H1 (cell line): ENCODE measurements around the gene EYA2. TPM values are rescaled to one million over a fixed set of nuclear protein-coding genes. Genes with fewer than 3 reads are reported as not detected.

Source experiments
- CTCF ChIA-PET: fragments of 300-600 bp; sonication (Branson Sonifier 250); formaldehyde crosslinking; loops from one replicate; lab custom pipeline; 2021; ENCODE audit not compliant: partially characterized antibody; lab: Charles Lee
- POLR2A ChIA-PET: fragments of 300-600 bp; sonication (Branson Sonifier 250); formaldehyde crosslinking; loops from one replicate; lab custom pipeline; 2021; ENCODE audit warnings: inconsistent platforms; ENCODE audit not compliant: partially characterized antibody; lab: Charles Lee
- DNase-seq, 2 experiments: peaks; one replicate each; pipeline versions ENCODE4 v3.0.0 to v3.0.0-alpha.2; 2010 to 2022; ENCODE audit warnings: low spot score in 2 of 2, low read depth in 1 of 2, mixed read lengths in 1 of 2
- FAIRE-seq: peaks from 2 replicates; lab custom pipeline; 2011; peaks lifted over from hg19 to GRCh38; lab: Jason Lieb, UNC
- H2AFZ ChIP-seq: 2 replicates; pipeline ENCODE4 v1.8.1; 2012; ENCODE audit warnings: low read length, inconsistent platforms
- H2AK5ac ChIP-seq: 2 replicates; pipeline ENCODE4 v1.6.1; 2013; ENCODE audit warnings: low read depth, low read length
- H2BK120ac ChIP-seq: replicated peaks from 2 replicates; pipeline ENCODE3; 2013; ENCODE audit warnings: low read depth, low read length, inconsistent platforms
- H2BK12ac ChIP-seq: 2 replicates; pipeline ENCODE4 v1.6.1; 2013; ENCODE audit warnings: low read depth, low read length
- H2BK15ac ChIP-seq: 2 replicates; pipeline ENCODE4 v1.6.1; 2013; ENCODE audit warnings: low read length
- H2BK20ac ChIP-seq: 2 replicates; pipeline ENCODE4 v1.6.1; 2013; ENCODE audit warnings: low read length
- H2BK5ac ChIP-seq: 2 replicates; pipeline ENCODE4 v1.6.1; 2013; ENCODE audit warnings: low read depth, low read length
- H3K14ac ChIP-seq: 2 replicates; pipeline ENCODE4 v1.6.1; 2013; ENCODE audit warnings: inconsistent platforms; ENCODE audit not compliant: insufficient read length
- H3K18ac ChIP-seq: 2 replicates; pipeline ENCODE4 v1.6.1; 2013; ENCODE audit warnings: low read length; ENCODE audit errors: extremely low read depth
- H3K23ac ChIP-seq: 2 replicates; pipeline ENCODE4 v1.6.1; 2013; ENCODE audit warnings: inconsistent platforms; ENCODE audit not compliant: insufficient read length
- H3K23me2 ChIP-seq: 2 replicates; pipeline ENCODE4 v1.6.1; 2013; ENCODE audit warnings: low read depth, low read length
- H3K27ac ChIP-seq: 2 replicates; pipeline ENCODE4 v1.6.1; 2011; ENCODE audit warnings: low read depth, low read length, inconsistent platforms
- H3K27me3 ChIP-seq, 4 experiments: replicated peaks in 1 of 4; 1 replicate in 1 of 4; 2 replicates in 3 of 4; pipeline versions ENCODE4 v1.6.1 to v1.8.1; 2011 to 2013; ENCODE audit warnings: low read length in 3 of 4, mild to moderate bottlenecking in 3 of 4, inconsistent platforms in 2 of 4, mixed read lengths in 2 of 4, moderate library complexity in 1 of 4; ENCODE audit not compliant: control insufficient read depth in 3 of 4, insufficient read depth in 3 of 4; ENCODE audit errors: extremely low read depth in 1 of 4
- H3K36me3 ChIP-seq, 4 experiments: 2 replicates each; pipeline versions ENCODE4 v1.6.1 to v1.8.1; 2011 to 2013; ENCODE audit warnings: mild to moderate bottlenecking in 4 of 4, low read length in 3 of 4, moderate library complexity in 2 of 4, control low read depth in 1 of 4, inconsistent platforms in 1 of 4; ENCODE audit not compliant: insufficient read depth in 4 of 4, control insufficient read depth in 2 of 4
- H3K4ac ChIP-seq: replicated peaks from 2 replicates; pipeline ENCODE3; 2013; ENCODE audit warnings: low read length, low read depth, mixed read lengths, inconsistent platforms; ENCODE audit not compliant: insufficient read length
- H3K4me1 ChIP-seq, 4 experiments: replicated peaks in 1 of 4; 1 replicate in 1 of 4; 2 replicates in 3 of 4; pipeline versions ENCODE4 v1.6.1 to v1.8.1; 2011 to 2013; ENCODE audit warnings: low read length in 3 of 4, inconsistent platforms in 2 of 4, mixed read lengths in 1 of 4; ENCODE audit not compliant: insufficient read depth in 4 of 4, control insufficient read depth in 3 of 4
- H3K4me2 ChIP-seq, 2 experiments: 2 replicates each; pipeline versions ENCODE4 v1.6.1 to v1.8.1; 2011 to 2013; ENCODE audit warnings: low read depth in 2 of 2, low read length in 2 of 2, control low read depth in 1 of 2, inconsistent platforms in 1 of 2, mild to moderate bottlenecking in 1 of 2; ENCODE audit not compliant: insufficient read depth in 1 of 2
- H3K4me3 ChIP-seq, 4 experiments: fragments of 200-600, 300-600 bp in 1 of 4; sonication (generic), shearing (Covaris generic), sonication (Bioruptor Twin) in 1 of 4; 2 replicates each; pipeline versions ENCODE4 v1.5.1 to v1.8.1; 2011 to 2016; ENCODE audit warnings: low read length in 4 of 4, low read depth in 3 of 4, control low read depth in 2 of 4, inconsistent platforms in 2 of 4, mild to moderate bottlenecking in 2 of 4, mixed read lengths in 1 of 4, moderate library complexity in 1 of 4; ENCODE audit not compliant: insufficient read depth in 2 of 4; ENCODE audit errors: extremely low read depth in 1 of 4
- H3K56ac ChIP-seq: replicated peaks from 2 replicates; pipeline ENCODE3; 2013; ENCODE audit warnings: low read depth, mild to moderate bottlenecking, mixed read lengths, low read length, inconsistent platforms; ENCODE audit not compliant: insufficient read length
- H3K79me1 ChIP-seq: 2 replicates; pipeline ENCODE4 v1.6.1; 2013; ENCODE audit warnings: low read depth, low read length, control low read depth
- H3K79me2 ChIP-seq, 2 experiments: 2 replicates each; pipeline versions ENCODE4 v1.6.1 to v1.8.1; 2012 to 2013; ENCODE audit warnings: low read length in 2 of 2, mild to moderate bottlenecking in 2 of 2, inconsistent platforms in 1 of 2; ENCODE audit not compliant: insufficient read depth in 2 of 2, control insufficient read depth in 1 of 2
- H3K9ac ChIP-seq, 4 experiments: replicated peaks in 1 of 4; 1 replicate in 1 of 4; 2 replicates in 3 of 4; pipeline versions ENCODE4 v1.6.1 to v1.8.1; 2011 to 2013; ENCODE audit warnings: low read depth in 3 of 4, low read length in 3 of 4, control low read depth in 2 of 4, mild to moderate bottlenecking in 2 of 4, moderate library complexity in 2 of 4, inconsistent platforms in 1 of 4; ENCODE audit errors: extremely low read depth in 1 of 4
- H3K9me3 ChIP-seq, 2 experiments: 2 replicates each; pipeline versions ENCODE4 v1.6.1 to v1.8.1; 2012 to 2013; ENCODE audit warnings: mild to moderate bottlenecking in 2 of 2, moderate library complexity in 2 of 2, control low read depth in 1 of 2, inconsistent platforms in 1 of 2, low read depth in 1 of 2, low read length in 1 of 2, mixed read lengths in 1 of 2; ENCODE audit not compliant: insufficient read depth in 2 of 2
- H4K20me1 ChIP-seq, 2 experiments: replicated peaks in 1 of 2; 2 replicates each; pipeline versions ENCODE3 to v1.8.1; 2011 to 2013; ENCODE audit warnings: inconsistent platforms in 2 of 2, low read length in 2 of 2, mild to moderate bottlenecking in 1 of 2; ENCODE audit not compliant: insufficient read depth in 2 of 2, control insufficient read depth in 1 of 2
- H4K5ac ChIP-seq: 2 replicates; pipeline ENCODE4 v1.6.1; 2013; ENCODE audit warnings: low read length, low read depth, mixed read lengths, inconsistent platforms; ENCODE audit not compliant: insufficient read length
- H4K8ac ChIP-seq: 2 replicates; pipeline ENCODE4 v1.8.0; 2013; ENCODE audit warnings: mild to moderate bottlenecking, moderate library complexity, low read length, inconsistent platforms; ENCODE audit not compliant: insufficient read depth; ENCODE audit errors: extremely low read depth
- H4K91ac ChIP-seq: replicated peaks from 2 replicates; pipeline ENCODE3; 2013; ENCODE audit warnings: low read length, mixed read lengths, inconsistent platforms; ENCODE audit not compliant: insufficient read length
- BACH1 ChIP-seq: IDR thresholded peaks from 2 replicates; pipeline ENCODE4 v1.6.1; 2012; ENCODE audit warnings: low read length, improper control_type of control experiment
- CTBP2 ChIP-seq: IDR thresholded peaks from 2 replicates; pipeline ENCODE4 v1.7.0; 2011; ENCODE audit warnings: borderline replicate concordance, mild to moderate bottlenecking, moderate library complexity, mixed read lengths, low read length; ENCODE audit not compliant: insufficient read depth, insufficient read length
- CTCF ChIP-seq, 3 experiments: IDR thresholded peaks; 1 replicate in 2 of 3; 2 replicates in 1 of 3; pipeline versions ENCODE4 v1.5.1 to v1.6.1; 2011; ENCODE audit warnings: low read length in 3 of 3, mild to moderate bottlenecking in 3 of 3, inconsistent platforms in 2 of 3, low read depth in 1 of 3, moderate library complexity in 1 of 3; ENCODE audit not compliant: insufficient read depth in 1 of 3; ENCODE audit errors: control extremely low read depth in 1 of 3
- EGR1 ChIP-seq: IDR thresholded peaks from 2 replicates; pipeline ENCODE4 v1.6.1; 2011; ENCODE audit warnings: low read depth, low read length, borderline replicate concordance
- JUN ChIP-seq: IDR thresholded peaks from 2 replicates; pipeline ENCODE4 v1.6.1; 2011; ENCODE audit warnings: low read depth, mild to moderate bottlenecking, improper control_type of control experiment, low read length
- MAFK ChIP-seq: IDR thresholded peaks from 2 replicates; pipeline ENCODE4 v1.6.1; 2012; ENCODE audit warnings: low read depth, mild to moderate bottlenecking, improper control_type of control experiment, low read length
- NRF1 ChIP-seq: IDR thresholded peaks from 2 replicates; pipeline ENCODE4 v1.6.1; 2011; ENCODE audit warnings: mild to moderate bottlenecking, low read depth, low read length, improper control_type of control experiment
- POLR2AphosphoS5 ChIP-seq: IDR thresholded peaks from 2 replicates; pipeline ENCODE4 v1.6.1; 2011; ENCODE audit warnings: low read depth, low read length
- RFX5 ChIP-seq: IDR thresholded peaks from 2 replicates; pipeline ENCODE4 v1.6.1; 2011; ENCODE audit warnings: low read depth, low read length, improper control_type of control experiment, borderline replicate concordance
- RXRA ChIP-seq: IDR thresholded peaks from 2 replicates; pipeline ENCODE4 v1.6.1; 2011; ENCODE audit warnings: low read depth, mild to moderate bottlenecking, low read length, moderate library complexity; ENCODE audit not compliant: insufficient read depth
- SIX5 ChIP-seq: IDR thresholded peaks from 2 replicates; pipeline ENCODE4 v1.6.1; 2011; ENCODE audit warnings: mild to moderate bottlenecking, low read depth, low read length
- TAF7 ChIP-seq: optimal IDR thresholded peaks from 2 replicates; pipeline ENCODE3; 2011; ENCODE audit warnings: low read depth, mild to moderate bottlenecking, inconsistent platforms, low read length, moderate library complexity, borderline replicate concordance
- YY1 ChIP-seq: IDR thresholded peaks from 2 replicates; pipeline ENCODE4 v1.6.1; 2011; ENCODE audit warnings: low read depth, mild to moderate bottlenecking, low read length
- WGBS, 2 experiments: shearing (Covaris generic) in 1 of 2; methylation state at CpG; one replicate each; pipeline versions ENCODE4 v1.1.6 to v1.1.7; 2013 to 2015; ENCODE audit warnings: low lambda C conversion rate in 2 of 2, mixed read lengths in 2 of 2, inconsistent platforms in 1 of 2, low coverage in 1 of 2, missing lambda C conversion rate in 1 of 2; ENCODE audit not compliant: insufficient replicate concordance in 2 of 2, insufficient coverage in 1 of 2, insufficient read length in 1 of 2; ENCODE audit errors: extremely low coverage in 1 of 2, missing lambda C conversion rate in 1 of 2; 5-methylcytosine and 5-hydroxymethylcytosine counted together
- polyA plus RNA-seq, 7 experiments: library from polyadenylated mRNA; depleted of rRNA in 3 of 7; stranded (reverse) in 5 of 7; unstranded in 2 of 7; fragments of >200 nt in 5 of 7; fragments of 200-250 nt in 2 of 7; gene quantifications; 1 replicate in 5 of 7; 2 replicates in 1 of 7; 4 replicates in 1 of 7; pipeline versions ENCODE4 v1.2.1 to v1.2.3, GENCODE V29; 2011 to 2013; ENCODE audit warnings: missing spikeins in 2 of 7, mixed read lengths in 2 of 7
- total RNA-seq: library from RNA; stranded (reverse); fragmentation: NEBNext Ultra II Directional; extraction: Animal tissue kit (Norgen Biotek cat#: 25700); gene quantifications from 2 replicates; pipeline ENCODE4 v1.2.1, GENCODE V29; 2021

EYA2 gene
- total and polyA plus RNA-seq, 2 of the 8 experiments (the other 6 are each of a cell fraction or from before 2014, with no cell fraction given), result 1.6 to 1.7 TPM

- H3K4me2 ChIP-seq, result no peak overlapping the region
- TF ChIP-seq NRF1 (no peak), RXRA (no peak), BACH1 (no peak), YY1 (no peak), CTBP2 (no peak), RFX5 (no peak), TAF7 (no peak), MAFK (no peak), SIX5 (no peak), JUN (no peak), CTCF (IDR thresholded peaks at IDR 0.05; ENCODE audit: control extremely low read depth in 1 of 3, insufficient read depth in 1 of 3, low read depth in 1 of 3, low read length in 3 of 3) (no peak), EGR1 (no peak), POLR2AphosphoS5 (no peak)
Measured at GRCh38 chr20:47090835-47091234, 196.2 kb downstream of the EYA2 start.

More at GRCh38 chr20:47090835-47091234, 196.2 kb downstream of the EYA2 start:
- 97% methylated on average over 5 of the region's 5 CpGs; no CpG with 5 or more reads in 1 of the 2 experiments for WGBS, 2 experiments
- H4K8ac ChIP-seq, result no peak overlapping the region
- no peak overlapping the region for H2BK20ac ChIP-seq
- no peak overlapping the region for H4K5ac ChIP-seq
- no peaks in the 10 kb centered on the region for H3K4me1 ChIP-seq
- no peaks in the 10 kb centered on the region for H3K27me3 ChIP-seq
- no peak overlapping the region for H2AK5ac ChIP-seq
- no peak overlapping the region for H4K91ac ChIP-seq
- H3K27ac ChIP-seq, result no peak overlapping the region
- H3K9me3 ChIP-seq, result no peaks in the 10 kb centered on the region
- DNase-seq (no peak), FAIRE-seq (no peak)
- H3K18ac ChIP-seq, result no peak overlapping the region
- no peak overlapping the region for H3K4me3 ChIP-seq
- no peak overlapping the region for H3K9ac ChIP-seq
- no peak overlapping the region for H2BK15ac ChIP-seq
- no peak overlapping the region for H3K56ac ChIP-seq
- no peaks in the 10 kb centered on the region for H4K20me1 ChIP-seq
- no peaks in the 10 kb centered on the region for H3K79me2 ChIP-seq
- no peak overlapping the region for H2AFZ ChIP-seq
- no peak overlapping the region for H3K14ac ChIP-seq
- no peak overlapping the region for H2BK5ac ChIP-seq
- no peak overlapping the region for H3K4ac ChIP-seq
- ChIA-PET POLR2A (no interaction called here), CTCF (interaction anchor here (1.3 kb wide), 1 partner anchor 333 kb away, joined by 4 read pairs; no protein-coding TSS in a partner anchor)
- H3K79me1 ChIP-seq, result no peaks in the 10 kb centered on the region
- no peak overlapping the region for H2BK120ac ChIP-seq
- H3K23ac ChIP-seq, result no peak overlapping the region
- no peak overlapping the region for H2BK12ac ChIP-seq
- no peaks in the 10 kb centered on the region for H3K23me2 ChIP-seq
- no peaks in the 10 kb centered on the region for H3K36me3 ChIP-seq
